Prostate gland (tissue), 2 donors: ENCODE results near the gene SECTM1. TPM values are rescaled to one million over a fixed set of nuclear protein-coding genes. Genes with fewer than 3 reads are reported as not detected.

Experiments used
- DNase-seq: peaks from one replicate; pipeline ENCODE4 v3.0.0-alpha.2; 2019; ENCODE audit warnings: low spot score
- H3K27ac ChIP-seq, 2 donors: fragments of 200-600 bp; sonication (generic); 2 replicates each; pipeline ENCODE4 v1.5.1; 2017 to 2019
- H3K27me3 ChIP-seq: fragments of 200-600 bp; sonication (generic); replicated peaks from 2 replicates; pipeline ENCODE4 v1.5.1; 2019; ENCODE audit not compliant: insufficient read depth
- H3K36me3 ChIP-seq, 2 donors: fragments of 200-600 bp; sonication (generic); 1 replicate in 1 of 2; 2 replicates in 1 of 2; pipeline versions ENCODE4 v1.5.1 to v1.8.1; 2017 to 2019
- H3K4me1 ChIP-seq: fragments of 200-600 bp; sonication (generic); replicated peaks from 2 replicates; pipeline ENCODE4 v1.5.1; 2019
- H3K4me3 ChIP-seq, 2 donors: fragments of 200-600 bp; sonication (generic); 2 replicates each; pipeline ENCODE4 v1.5.1; 2017 to 2019
- H3K9me3 ChIP-seq: fragments of 200-600 bp; sonication (generic); 2 replicates; pipeline ENCODE4 v1.5.1; 2017
- POLR2A ChIP-seq: fragments of 450-650 bp; IDR thresholded peaks from one replicate; pipeline ENCODE4 v1.6.1; 2016; ENCODE audit warnings: antibody characterized with exemption, mild to moderate bottlenecking
- POLR2AphosphoS5 ChIP-seq: sonication (generic); formaldehyde crosslinking; IDR thresholded peaks from one replicate; pipeline ENCODE4 v1.6.1; 2017; ENCODE audit warnings: antibody characterized with exemption
- WGBS: methylation state at CpG from one replicate; pipeline ENCODE4 v1.1.5; 2018; 5-methylcytosine and 5-hydroxymethylcytosine counted together
- intact Hi-C: fragments of 100-400 bp; cut with DNase I; formaldehyde crosslinking; loops from one replicate; pipeline ENCODE4 v1.14.2; 2022
- total RNA-seq, 2 donors: library from RNA; depleted of rRNA; stranded (reverse); fragments of >200 nt; gene quantifications; one replicate each; pipeline ENCODE4 v1.1.0, GENCODE V29; 2016
- TF ChIP-seq, protein P1 (sequence below), 4 experiments: fragments of 200-600 bp in 2 of 4; fragments of 450-650 bp in 2 of 4; sonication (generic) in 2 of 4; IDR thresholded peaks; 1 replicate in 3 of 4; 2 replicates in 1 of 4; pipeline ENCODE4 v1.5.1; 2016 to 2019; ENCODE audit warnings: antibody characterized with exemption in 4 of 4, mild to moderate bottlenecking in 2 of 4, moderate library complexity in 2 of 4

SECTM1 gene
- total RNA-seq, 2 donors from 2014 or later, result 9.0 to 12.5 TPM

DNA sequence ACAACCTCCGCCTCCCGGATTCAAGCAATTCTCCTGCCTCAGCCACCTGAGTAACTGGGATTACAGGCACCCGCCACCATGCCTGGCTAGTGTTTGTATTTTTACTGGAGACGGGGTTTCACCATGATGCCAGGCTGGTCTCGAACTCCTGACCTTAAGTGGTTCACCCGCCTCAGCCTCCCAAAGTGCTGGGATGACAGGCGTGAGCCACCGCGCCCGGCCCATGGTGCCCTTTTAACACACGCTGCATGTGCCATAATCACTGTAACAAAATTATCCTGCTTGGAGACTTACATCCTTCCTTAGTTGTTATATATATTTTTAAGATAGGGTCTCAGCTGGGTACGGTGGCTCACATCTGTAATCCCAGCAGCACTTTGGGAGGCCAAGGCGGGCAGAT lies 21.6 kb downstream of the SECTM1 start:
- 95% methylated on average over 13 of the region's 13 CpGs for WGBS
- TF ChIP-seq POLR2AphosphoS5 (no peak), POLR2A (no peak)
- TF ChIP-seq, protein P1, sequence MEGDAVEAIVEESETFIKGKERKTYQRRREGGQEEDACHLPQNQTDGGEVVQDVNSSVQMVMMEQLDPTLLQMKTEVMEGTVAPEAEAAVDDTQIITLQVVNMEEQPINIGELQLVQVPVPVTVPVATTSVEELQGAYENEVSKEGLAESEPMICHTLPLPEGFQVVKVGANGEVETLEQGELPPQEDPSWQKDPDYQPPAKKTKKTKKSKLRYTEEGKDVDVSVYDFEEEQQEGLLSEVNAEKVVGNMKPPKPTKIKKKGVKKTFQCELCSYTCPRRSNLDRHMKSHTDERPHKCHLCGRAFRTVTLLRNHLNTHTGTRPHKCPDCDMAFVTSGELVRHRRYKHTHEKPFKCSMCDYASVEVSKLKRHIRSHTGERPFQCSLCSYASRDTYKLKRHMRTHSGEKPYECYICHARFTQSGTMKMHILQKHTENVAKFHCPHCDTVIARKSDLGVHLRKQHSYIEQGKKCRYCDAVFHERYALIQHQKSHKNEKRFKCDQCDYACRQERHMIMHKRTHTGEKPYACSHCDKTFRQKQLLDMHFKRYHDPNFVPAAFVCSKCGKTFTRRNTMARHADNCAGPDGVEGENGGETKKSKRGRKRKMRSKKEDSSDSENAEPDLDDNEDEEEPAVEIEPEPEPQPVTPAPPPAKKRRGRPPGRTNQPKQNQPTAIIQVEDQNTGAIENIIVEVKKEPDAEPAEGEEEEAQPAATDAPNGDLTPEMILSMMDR (IDR thresholded peaks at IDR 0.05), result no peak

DNA sequence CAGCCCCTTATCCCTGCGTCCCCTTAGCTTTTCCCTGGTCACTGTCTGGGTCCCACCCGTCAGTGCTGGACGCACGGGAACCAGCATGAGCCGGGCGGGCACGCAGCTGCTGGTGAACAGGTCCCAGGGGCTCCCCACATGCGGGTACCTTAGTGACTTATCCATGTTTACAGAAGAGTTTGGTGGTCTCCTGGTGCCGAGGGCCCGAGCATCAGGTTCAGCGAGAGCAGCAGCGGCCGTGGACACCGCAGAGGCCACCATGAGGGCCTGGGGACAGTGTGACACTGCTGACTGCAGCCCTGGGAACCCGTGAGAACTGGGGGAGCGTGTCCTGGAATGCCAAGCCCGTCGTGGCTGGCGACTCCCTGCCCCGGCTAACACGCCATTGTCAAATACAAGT lies 22.7 kb downstream of the SECTM1 start:
- Histone ChIP-seq H3K9me3 (no peaks in the 10 kb centered on the region), H3K27ac (no peak overlapping the region), H3K4me3 (no peak overlapping the region), H3K27me3 (peaks cover 2% of the 10 kb centered on the region), H3K36me3 (no peaks in the 10 kb centered on the region), H3K4me1 (no peaks in the 10 kb centered on the region)
- intact Hi-C loops, result no loop called here
- no peak for DNase-seq
- WGBS, result 83% methylated on average over 21 of the region's 21 CpGs
- TF ChIP-seq POLR2A, result no peak

More for the DNA sequence above, 21.6 kb downstream of the SECTM1 start:
- H3K4me1 ChIP-seq, result no peaks in the 10 kb centered on the region
- H3K27me3 ChIP-seq, result peaks cover 2% of the 10 kb centered on the region
- H3K27ac ChIP-seq, result no peak overlapping the region
- H3K4me3 ChIP-seq, result no peak overlapping the region
- no peaks in the 10 kb centered on the region for H3K36me3 ChIP-seq
- DNase-seq, result no peak
- no peaks in the 10 kb centered on the region for H3K9me3 ChIP-seq
- intact Hi-C loops, result no loop called here

DNA sequence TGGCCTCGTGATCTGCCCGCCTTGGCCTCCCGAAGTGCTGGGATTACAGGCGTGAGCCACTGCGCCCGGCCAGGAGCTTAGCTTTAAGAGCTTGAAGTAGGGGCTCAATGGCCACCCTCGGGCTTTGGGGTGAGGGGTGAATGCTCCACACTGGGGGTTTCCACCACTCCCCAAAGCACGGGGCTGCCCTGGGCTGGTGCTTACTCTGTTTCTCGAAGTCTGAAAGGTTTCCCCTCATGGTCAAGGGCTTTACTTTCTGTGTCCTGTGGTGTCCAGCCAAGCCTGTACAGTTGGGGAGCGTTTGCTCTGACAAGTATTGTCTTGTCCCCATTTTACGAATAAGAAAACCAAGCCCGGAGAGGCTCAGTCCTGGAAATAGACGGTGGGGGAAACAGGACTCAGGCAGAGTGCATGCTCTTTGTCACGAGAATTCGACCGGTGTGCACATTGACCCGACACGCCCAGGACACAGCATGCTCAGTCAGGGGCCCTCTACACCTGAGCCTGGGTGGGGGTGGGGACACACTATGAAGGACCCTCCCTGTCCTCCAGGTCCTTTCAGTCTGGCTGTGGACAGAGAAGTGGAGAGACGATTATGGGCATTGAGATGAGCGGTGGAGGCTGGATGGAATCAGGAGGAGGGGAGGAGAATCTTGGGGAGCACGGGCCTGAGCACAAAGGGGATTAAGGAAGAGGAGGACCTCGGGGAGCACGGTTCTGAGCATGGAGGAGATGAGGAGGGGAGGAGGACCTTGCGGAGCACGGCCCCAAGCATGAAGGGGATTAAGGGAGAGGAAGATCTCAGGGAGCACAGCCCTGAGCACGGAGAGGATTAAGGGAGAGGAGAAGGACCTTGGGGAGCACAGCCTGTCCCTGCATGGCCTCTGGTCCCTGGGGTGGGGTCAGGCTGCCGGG lies 23.7 kb downstream of the SECTM1 start:
- DNase-seq, result no peak
- no peak for TF ChIP-seq POLR2A
- TF ChIP-seq, protein P1 (IDR thresholded peaks at IDR 0.05), result no peak
- TF ChIP-seq POLR2AphosphoS5, result no peak
- Histone ChIP-seq H3K4me1 (no peaks in the 10 kb centered on the region), H3K4me3 (no peak overlapping the region), H3K27me3 (no peaks in the 10 kb centered on the region), H3K27ac (no peak overlapping the region), H3K9me3 (no peaks in the 10 kb centered on the region), H3K36me3 (no peaks in the 10 kb centered on the region)
- intact Hi-C loops, result no loop called here
- 73% methylated on average over 27 of the region's 27 CpGs for WGBS

DNA sequence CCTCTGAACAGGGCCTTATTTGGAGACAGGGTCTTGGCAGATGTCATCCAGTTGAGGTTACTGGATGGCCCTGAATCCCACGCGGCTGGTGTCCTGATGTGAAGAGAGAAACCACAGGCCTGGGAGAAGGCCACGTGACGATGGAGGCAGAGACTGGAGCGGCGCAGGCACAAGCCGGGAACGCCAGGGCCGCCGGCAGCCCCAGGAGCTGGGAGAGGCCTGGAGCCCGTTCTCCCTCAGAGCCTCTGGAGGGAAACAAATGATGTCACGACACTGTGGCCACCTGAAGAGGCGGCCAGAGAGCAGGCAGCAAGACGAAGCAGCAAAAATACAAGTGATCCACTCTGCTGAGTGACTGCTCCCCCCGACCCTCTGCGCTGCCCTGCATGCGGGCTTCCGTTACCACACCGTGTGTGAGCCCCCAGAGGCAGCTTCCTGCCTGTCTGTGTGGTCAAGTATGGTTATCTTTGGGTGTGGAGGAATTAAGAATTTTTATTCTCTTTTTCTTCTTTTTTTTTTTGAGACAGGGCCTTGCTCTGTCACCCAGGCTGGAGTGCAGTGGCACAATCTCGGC lies 27.8 kb downstream of the SECTM1 start:
- no peaks in the 10 kb centered on the region for H3K4me1 ChIP-seq
- no peak overlapping the region for H3K27ac ChIP-seq
- intact Hi-C loops, result no loop called here
- no peak overlapping the region for H3K4me3 ChIP-seq
- no peaks in the 10 kb centered on the region for H3K27me3 ChIP-seq
- WGBS, result 76% methylated on average over 20 of the region's 20 CpGs
- H3K36me3 ChIP-seq, result no peaks in the 10 kb centered on the region
- no peak for TF ChIP-seq POLR2AphosphoS5
- no peak for TF ChIP-seq POLR2A
- TF ChIP-seq, protein P1 (IDR thresholded peaks at IDR 0.05), result no peak
- H3K9me3 ChIP-seq, result no peaks in the 10 kb centered on the region
- no peak for DNase-seq

DNA sequence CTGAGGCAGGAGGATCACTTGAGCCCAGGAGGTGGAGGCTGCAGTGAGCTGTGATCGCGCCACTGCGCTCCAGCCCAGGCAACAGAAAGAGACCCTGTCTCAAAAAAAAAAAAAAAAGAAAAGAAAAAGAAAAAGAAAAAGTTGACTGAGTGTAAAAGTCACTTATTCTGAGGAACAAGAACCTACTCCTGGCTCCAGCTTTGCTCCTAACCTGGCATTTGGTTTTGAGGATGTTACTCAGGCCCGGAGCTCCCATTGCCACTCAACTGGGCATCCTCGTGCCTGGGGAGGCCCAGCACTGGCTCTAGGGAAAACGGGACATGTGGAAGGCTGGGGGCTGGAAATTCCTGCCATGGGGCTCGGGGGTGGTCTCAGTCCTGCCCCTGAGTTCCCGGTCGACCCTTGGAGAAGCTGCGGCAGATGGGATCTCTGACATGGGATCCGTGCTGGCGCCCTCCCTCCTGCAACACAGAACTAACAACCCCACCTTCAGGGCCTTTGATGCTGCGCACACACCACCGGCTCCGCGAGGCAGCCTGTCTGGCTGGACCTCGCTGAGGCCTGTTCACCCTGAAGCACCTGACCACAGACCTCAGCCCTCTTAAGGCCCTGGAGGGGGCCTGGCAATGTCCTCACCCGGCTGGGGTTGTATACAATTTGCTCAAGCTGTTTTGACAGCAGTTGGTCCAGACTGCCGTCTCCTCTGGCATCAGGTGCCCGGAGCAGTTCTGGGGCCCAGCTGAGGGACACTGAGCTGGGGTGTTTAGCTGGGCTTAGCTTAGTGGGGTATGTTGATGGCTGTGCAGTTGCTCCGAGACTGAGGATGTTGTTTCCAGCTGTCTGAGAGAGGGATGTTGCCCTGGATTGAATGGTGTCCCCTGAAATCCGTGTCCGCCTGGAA lies 28.5 kb downstream of the SECTM1 start:
- Histone ChIP-seq H3K27me3 (no peaks in the 10 kb centered on the region), H3K36me3 (no peaks in the 10 kb centered on the region), H3K4me3 (no peak overlapping the region), H3K27ac (no peak overlapping the region), H3K4me1 (no peaks in the 10 kb centered on the region), H3K9me3 (no peaks in the 10 kb centered on the region)
- DNase-seq, result no peak
- intact Hi-C loops, result no loop called here
- WGBS, result 85% methylated on average over 23 of the region's 23 CpGs
- TF ChIP-seq POLR2A (no peak), POLR2AphosphoS5 (no peak)
- TF ChIP-seq, protein P1 (IDR thresholded peaks at IDR 0.05), result no peak
